GM19239 (cell line): ENCODE data around the gene DNAI1.
"Not testable (repeated sequence)": the region's sequence is repeated elsewhere in the genome, so short reads cannot be mapped to it uniquely, and the experiment has no call there.

Source experiments
- DNase-seq: peaks from one replicate; pipeline ENCODE4 v3.0.0; 2011; ENCODE audit warnings: low spot score; ENCODE audit not compliant: insufficient read length
- FAIRE-seq: peaks from 2 replicates; lab custom pipeline; 2011; peaks lifted over from hg19 to GRCh38; lab: Jason Lieb, UNC

Gene DNAI1

GRCh38 chr9:34524349-34524748, 65.7 kb downstream of the DNAI1 start:
- DNase-seq (no peak), FAIRE-seq (no peak)

- DNase-seq (no peak), FAIRE-seq (no peak)
These were observed 67.4 kb downstream of the DNAI1 start for GRCh38 chr9:34526026-34526425.

- not testable (repeated sequence) for DNase-seq, FAIRE-seq
These were observed 73.4 kb downstream of the DNAI1 start for GRCh38 chr9:34532041-34532440.

GRCh38 chr9:34536685-34537084, 78.1 kb downstream of the DNAI1 start:
- DNase-seq (no peak), FAIRE-seq (no peak)

GRCh38 chr9:34540827-34541226, 82.2 kb downstream of the DNAI1 start:
- DNase-seq, result no peak
- FAIRE-seq, result no peak

- DNase-seq (no peak), FAIRE-seq (no peak)
These were observed 82.9 kb downstream of the DNAI1 start for GRCh38 chr9:34541540-34541939.

GRCh38 chr9:34544035-34544434, 85.4 kb downstream of the DNAI1 start:
- no peak for DNase-seq
- FAIRE-seq, result no peak

GRCh38 chr9:34545497-34545896, 86.9 kb downstream of the DNAI1 start:
- no peak for DNase-seq
- FAIRE-seq, result no peak

GRCh38 chr9:34546102-34546833, 87.7 kb downstream of the DNAI1 start:
- FAIRE-seq, result no peak

GRCh38 chr9:34546834-34547827, 88.5 kb downstream of the DNAI1 start:
- DNase-seq, result no peak
- FAIRE-seq, result no peak

More at GRCh38 chr9:34546102-34546833, 87.7 kb downstream of the DNAI1 start:
- no peak for DNase-seq

GRCh38 chr9:34547960-34548611, 89.5 kb downstream of the DNAI1 start:
- no peak for DNase-seq
- FAIRE-seq, result peak; percentile 26

GRCh38 chr9:34549407-34549732, 90.8 kb downstream of the DNAI1 start:
- no peak for DNase-seq
- FAIRE-seq, result no peak

- no peak for DNase-seq
- no peak for FAIRE-seq
These were observed 91.5 kb downstream of the DNAI1 start for GRCh38 chr9:34550016-34550680.

- no peak for FAIRE-seq
These were observed 92.2 kb downstream of the DNAI1 start for GRCh38 chr9:34550681-34551270.

GRCh38 chr9:34551751-34552605, 93.4 kb downstream of the DNAI1 start:
- no peak for FAIRE-seq

More at GRCh38 chr9:34550681-34551270, 92.2 kb downstream of the DNAI1 start:
- no peak for DNase-seq

GRCh38 chr9:34552606-34552981, 94.0 kb downstream of the DNAI1 start:
- FAIRE-seq (no peak), DNase-seq (no peak)

More at GRCh38 chr9:34551751-34552605, 93.4 kb downstream of the DNAI1 start:
- DNase-seq, result no peak

GRCh38 chr9:34552986-34553385, 94.4 kb downstream of the DNAI1 start:
- no peak for FAIRE-seq
- no peak for DNase-seq

- FAIRE-seq (no peak), DNase-seq (no peak)
These were observed 95.0 kb downstream of the DNAI1 start for GRCh38 chr9:34553511-34554021.
